GM19043 (cell line): Measurements from ENCODE around the gene NALCN.
A peak's percentile ranks its signal among the peaks of the same experiment; 100 is the strongest.

Source experiments
- ATAC-seq: cut with Tn5 transposase; IDR thresholded peaks from one replicate; pipeline ENCODE4 v1.9.1; 2021; ENCODE audit warnings: low read depth; ENCODE audit not compliant: unreplicated experiment

NALCN gene

DNA sequence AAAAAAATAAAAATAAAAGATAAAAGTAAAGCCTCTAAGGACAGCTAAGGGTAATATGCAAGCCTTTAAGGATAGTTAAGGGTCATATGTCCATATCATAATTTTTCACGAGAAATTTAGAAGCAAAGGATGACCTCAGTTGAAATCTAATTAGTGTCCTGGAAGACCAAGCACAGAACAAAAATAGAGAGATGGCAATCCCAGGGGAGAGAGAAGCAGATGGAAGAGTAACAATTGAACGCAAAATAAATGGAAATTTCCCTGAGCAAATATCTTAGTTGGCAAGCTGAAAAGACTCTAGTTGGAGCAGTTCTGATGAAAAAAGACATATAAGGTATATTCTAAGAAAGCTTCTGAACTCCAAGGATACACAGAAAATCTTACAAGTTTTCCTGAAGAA lies 275.4 kb downstream of the NALCN start:
- no peak for ATAC-seq

DNA sequence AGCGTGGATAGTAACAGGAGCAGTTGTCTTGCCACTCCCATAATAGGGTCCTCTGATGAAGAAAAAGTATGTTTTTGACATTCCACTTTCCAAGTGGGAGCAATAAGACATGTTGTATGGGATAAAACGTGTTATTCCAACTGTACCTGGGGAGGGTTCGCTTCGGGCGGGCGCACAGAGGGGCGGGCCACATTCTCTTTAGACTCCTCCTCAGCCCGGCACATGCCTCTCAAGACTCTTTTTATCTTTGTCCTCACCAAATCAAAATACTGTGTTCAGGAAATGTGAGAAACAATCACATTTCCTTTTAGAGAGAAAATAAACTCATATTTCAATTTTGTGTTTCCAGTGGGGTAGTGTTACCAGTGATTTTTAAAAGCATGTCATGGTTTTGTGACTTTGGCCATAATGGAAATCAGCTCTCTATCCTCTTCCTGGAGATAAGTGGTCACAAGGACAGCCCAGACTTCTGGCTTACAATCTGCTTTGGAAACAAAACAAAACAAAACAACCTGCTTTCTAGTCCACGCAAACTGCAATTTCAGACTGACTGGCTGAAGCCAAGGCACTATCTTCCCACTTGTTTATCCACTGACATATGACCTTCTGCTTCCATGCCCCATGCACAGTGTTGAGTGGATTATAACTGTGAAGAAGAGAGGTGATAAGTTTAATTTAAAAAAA lies 276.1 kb downstream of the NALCN start:
- no peak for ATAC-seq

DNA sequence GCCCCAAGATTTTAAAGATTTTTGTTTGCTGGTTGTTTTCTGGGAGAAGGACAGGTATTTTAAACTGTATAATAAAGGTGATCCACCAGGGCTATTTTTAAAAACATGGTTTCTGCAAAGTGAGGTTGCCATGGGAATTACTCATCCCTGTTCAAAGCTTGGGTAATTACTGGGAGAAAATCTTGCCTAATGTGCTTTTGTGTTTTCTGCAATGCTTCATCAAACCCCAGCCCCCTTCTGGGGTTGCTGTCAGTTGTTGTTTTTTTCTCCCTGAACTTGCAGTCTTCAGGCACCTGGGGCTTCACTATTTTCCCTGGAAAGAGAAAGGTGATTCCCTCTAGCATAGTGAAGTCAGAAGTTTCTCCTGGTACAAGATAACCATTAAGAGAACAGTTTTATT lies 277.2 kb downstream of the NALCN start:
- no peak for ATAC-seq

DNA sequence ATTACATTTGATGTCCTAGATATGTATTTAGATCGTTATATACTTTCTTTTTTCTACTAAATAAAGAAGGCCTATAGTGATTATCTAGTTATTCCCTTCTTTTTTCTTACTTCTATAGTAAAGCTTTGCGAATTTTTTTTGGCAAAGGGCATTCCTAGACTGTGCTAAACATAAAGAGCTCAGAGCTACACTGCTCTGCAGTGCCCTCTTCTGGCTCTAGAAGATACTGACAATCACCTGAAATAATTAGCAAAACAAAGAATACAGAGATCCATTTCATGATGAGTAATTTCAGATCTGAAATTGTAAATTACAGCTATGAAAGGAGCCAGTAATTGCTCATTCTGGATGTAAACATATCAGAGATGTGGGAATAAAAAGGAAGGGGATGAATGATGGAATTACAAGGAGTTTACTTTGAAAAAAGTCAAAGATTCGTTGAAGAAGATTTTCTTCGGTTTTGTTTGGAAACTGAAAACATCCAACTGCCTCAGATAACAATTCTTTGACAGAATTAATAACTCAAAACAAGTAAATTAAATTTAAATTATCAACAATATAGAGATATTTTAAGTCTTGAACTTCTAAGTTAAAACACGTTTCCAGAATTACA lies 288.5 kb downstream of the NALCN start:
- ATAC-seq = peak; percentile 86

DNA sequence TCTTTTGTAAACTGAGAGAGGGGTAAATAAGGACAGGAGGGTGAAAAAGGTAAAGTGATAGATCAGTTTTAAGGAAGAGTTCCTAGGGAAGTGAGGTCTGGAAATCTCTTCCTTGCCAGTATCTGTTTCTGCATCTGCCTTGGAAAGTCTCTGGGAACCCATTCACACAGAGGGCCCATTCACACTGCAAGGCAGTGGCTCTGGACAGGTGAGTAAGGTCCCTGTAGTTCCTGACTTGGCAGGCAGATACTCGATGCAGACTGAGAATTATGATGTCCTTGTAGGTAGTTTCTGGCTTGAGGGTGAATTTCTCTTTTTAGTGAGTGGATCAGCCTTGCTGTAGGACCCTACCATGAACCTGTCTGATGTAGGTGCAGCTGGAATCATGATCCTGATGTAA lies 293.3 kb downstream of the NALCN start:
- ATAC-seq = no peak

DNA sequence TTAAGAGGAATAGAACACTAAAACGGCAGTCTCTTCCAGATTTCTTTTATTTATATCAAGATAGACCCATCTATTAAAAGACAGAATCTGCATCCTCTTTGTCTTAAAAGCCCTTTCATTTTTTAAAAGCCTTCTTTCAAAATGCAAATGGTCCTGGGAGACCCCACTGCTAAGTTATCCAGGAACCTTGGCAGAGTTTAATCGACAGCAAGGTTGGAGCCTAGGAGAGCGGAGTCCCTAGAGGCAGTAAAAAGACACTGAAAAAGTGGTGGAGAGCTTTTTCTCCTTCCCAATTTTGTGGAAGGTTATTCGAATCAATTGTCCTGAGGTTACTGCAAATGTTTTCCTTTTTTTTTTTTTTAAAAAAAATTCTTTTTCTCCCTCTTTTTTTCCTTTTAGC lies 294.7 kb downstream of the NALCN start:
- no peak for ATAC-seq

DNA sequence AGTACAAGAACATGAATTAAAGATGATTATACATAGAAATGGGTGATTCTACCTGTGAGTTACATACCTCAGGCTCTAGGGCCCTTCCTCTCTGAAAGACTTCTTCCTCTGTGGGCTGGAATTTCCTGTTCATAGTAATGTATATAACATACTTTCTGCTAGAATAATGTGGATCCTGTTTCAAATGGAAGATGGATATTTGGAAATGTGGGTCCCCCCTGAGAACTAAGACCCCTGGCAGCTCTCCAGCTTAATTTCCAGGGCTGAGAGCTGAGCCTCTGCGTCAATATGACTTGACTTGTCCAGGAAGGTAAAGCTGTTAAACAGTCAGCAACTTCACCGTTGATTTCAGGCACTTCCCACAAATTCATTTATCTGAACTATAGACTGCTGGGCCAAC lies 296.3 kb downstream of the NALCN start:
- ATAC-seq = no peak

DNA sequence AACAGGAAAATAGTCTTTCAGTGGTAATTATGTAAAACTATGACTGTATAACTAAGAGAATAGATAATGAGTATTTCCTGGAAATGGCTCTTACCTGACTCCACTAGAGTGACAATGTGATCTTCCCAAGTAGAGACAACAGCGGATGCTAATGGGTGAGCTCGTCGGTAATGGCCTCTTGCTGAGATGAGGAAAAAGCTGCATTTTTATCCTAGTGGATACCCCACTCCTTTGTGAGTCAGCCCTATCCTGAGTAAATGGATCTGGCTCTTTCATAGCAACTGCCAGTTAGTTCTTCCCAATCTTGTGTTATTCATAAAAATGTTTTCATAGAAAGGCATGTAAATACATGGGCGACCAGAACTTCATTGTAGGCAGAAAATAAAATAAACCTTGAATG lies 299.5 kb downstream of the NALCN start:
- ATAC-seq = no peak

DNA sequence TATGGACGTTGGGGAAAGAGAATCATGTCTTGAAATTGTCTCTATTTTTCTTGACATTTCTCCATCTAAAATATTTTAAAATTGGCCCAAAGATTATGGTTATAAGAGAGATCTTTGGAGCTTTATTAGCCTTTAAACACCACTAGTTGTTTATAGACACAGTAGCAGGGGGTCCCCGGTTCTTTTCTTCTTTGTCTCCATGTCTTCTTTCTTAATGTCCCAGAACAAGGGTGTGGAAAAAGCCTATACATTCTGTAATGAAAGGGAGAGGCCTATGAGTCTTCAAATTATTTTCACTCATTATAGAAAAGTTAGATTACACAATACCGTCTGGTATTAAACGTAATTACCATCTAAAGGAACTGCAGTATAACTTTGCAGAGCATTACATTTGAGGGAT lies 300.0 kb downstream of the NALCN start:
- no peak for ATAC-seq

DNA sequence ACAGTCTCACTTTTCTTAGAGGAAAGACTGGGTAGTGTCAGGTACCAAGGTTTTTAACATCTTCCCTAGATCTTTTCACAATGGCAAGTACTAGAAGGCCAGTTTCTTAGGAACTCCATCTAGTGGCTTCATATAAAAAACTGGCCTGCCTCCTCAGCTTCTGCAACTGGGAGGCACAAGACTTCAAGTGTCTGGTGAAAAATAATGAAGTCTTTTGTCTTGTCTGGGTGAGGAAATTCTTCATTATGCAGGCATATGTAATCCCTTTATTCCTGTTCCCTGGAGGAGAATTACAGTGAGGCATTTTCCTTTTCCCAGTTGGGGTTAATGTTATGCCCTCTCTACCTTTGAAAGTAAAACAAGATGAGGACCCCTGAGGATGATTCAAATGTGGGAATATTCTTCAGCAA lies 300.5 kb downstream of the NALCN start:
- no peak for ATAC-seq

DNA sequence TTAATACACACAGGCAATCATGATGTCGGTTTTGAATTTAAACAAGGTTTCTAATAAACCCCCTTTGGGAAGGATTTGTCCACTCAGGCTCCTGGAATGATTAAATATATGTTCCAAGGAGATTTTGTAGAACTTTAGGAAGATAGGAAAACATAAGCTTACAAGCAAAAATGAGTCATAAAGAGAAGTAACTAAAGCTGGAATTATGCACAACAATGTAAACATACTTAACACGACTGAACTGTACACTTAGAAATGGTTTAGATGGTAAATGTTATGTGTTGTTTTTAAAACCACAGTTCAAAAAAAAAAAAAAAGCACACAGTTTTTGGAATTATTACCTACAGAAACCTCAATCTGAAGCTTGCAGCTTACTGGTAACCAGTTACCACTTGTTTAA lies 304.4 kb downstream of the NALCN start:
- no peak for ATAC-seq

DNA sequence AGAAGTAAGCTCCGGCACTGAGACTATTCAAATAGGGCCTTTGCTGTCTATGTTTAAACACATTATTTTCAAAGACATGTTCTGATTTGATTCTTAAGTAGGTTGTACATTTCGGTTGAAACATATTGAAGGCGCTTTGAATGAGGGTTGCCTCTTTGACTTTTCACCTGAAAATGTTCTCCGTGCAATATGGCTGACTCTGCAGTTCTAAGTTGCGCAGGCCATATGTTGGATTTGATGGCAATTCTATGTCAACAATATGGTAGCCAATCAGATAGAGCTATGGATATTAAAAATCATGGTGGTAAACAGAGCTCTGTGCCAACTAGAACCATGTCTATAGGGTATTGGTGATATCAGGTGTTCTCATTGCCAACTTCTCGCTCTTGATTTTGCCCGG lies 307.3 kb downstream of the NALCN start:
- ATAC-seq = no peak

DNA sequence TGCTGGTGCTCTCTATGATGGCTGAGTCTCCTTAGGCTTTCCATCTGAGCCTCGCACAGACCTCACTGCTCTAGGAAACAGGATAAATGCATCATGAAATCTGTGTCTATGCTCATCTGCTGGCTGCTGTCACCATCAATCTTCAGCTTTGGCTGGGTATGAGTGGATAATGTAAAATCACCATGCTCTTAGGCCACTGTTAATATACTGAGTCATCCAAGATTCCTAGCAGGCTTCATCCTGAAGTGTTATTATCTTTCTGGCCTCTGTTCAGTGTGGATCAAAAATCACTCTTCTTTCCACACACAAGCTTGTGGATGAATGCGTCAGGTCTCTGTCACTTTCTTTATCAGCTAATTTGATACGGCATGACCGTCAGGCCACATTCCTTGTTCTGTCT lies 317.4 kb downstream of the NALCN start:
- no peak for ATAC-seq

DNA sequence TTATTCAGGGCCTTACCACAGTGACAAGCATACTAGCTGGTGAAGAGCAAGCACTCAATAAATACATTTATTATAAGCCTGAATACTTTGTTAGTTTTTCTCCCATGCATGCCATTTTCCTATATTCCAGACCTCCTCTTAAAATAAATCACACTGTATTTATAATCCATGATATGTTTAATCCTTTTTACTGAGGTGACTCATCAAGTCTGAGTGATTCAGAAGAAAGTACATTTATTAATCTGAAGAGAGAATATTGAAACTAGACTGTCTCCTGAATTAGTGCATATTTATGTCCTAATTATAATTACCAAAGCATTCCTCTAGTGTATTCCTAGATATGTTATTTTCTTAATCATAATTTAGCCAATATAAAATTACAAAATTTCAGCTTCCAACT lies 323.3 kb downstream of the NALCN start:
- ATAC-seq = no peak

DNA sequence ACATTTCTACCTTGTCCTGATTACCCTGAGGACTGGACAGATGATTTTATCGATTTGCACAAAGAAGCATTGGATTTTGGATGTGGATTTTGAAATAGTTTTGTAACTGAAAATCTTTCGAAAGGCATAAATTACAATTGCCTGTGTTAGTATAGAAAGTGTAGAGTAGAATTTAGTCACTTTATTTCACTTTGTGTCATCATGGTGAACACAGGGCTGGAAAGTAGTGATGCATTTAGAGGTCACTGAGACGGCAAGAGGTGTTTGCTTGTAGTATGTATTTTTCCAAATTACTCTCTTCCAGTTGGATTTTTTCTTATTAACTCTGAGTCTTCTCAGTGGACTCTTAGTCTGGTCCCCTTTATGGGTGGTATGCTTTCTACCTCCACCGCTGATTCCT lies 326.0 kb downstream of the NALCN start:
- no peak for ATAC-seq

DNA sequence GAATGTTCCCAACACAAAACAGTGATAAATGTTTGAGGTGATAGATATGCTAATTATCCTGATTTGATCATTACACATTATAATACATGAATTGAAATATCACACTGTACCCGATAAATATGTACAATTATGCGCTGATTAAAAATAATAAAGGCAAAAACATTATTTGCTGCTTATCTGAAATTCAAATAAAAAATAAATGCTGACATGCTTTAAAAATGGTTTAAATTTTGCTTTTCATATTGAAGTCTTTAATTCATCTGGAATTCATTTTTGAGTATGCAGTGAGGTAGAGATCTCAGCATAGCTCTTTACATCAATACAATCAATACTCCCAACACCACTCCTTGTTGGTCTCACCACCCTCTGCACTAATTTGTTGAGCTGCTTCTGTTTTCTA lies 330.8 kb downstream of the NALCN start:
- no peak for ATAC-seq

DNA sequence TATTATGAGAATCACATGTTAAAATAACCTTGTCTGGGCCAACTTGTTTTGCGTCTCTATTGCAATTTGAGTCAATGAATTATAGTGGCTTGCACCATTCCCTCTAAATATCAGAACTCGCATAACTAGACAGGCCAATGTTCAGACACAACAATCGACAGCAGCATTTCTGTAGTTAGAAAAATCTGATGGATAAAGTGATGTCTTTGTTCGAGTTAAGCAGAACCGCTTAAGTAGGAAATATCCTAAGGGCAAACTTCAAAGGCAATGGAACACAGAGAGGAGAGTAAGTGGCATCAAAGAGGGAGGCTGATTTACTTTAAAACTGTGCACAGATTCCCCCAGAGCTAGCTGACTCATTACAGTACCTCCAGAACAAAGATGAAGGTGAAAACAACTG lies 333.9 kb downstream of the NALCN start:
- ATAC-seq = no peak

DNA sequence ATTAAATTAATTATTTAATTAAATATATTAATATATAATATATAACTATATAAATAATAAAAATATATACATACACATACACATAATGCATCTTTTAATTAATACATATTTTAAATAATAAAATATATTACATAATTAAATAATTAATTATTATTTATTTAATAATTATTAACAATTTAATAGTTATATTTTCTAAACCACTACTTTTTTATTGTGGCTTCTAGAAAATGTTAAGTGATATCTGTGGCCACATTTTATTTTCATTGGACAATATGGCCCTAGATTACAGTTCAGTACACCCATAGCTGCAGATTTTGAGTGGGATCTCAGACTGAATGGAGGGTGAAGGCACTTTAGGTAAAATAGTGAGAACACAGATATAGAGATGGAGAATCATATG lies 335.7 kb downstream of the NALCN start:
- no peak for ATAC-seq

DNA sequence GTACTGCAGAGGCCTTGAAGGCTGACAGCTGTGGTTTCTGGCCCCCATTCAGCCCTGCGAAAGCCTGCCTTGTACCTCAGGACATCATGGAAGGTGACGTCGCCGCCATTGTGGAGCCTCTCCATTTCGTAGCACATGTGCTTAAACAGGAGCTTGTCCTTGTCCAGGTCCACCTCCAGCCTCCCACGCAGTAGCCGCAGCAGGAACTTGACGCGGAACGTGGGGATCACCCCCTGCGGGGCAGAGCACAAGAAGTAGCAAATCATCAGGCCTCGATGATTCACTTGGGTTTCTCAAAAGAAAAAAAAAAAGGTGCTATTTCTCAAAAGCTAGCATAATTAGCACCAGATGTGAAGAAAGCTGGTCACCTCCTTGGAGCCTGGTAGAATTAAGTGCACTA lies 351.0 kb downstream of the NALCN start:
- no peak for ATAC-seq

DNA sequence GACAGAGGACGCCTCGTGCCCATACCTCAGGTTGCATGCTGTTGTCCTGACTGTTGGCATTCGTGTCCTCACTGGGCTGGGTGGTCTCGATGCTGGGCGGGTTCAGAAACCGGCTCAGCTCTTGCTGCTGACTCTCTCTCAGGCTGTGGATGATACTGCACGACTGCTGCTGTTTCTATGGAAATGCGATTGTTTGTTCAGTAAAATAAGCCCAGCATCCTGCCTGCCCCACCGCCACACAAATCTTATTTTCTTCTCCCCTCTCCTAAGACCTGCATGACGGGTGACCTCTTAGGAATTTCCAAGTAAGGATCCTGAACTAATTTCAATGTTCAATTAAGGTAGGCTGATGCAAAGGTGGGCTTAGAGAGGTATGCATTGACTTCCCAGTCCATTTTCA lies 356.5 kb downstream of the NALCN start:
- no peak for ATAC-seq

DNA sequence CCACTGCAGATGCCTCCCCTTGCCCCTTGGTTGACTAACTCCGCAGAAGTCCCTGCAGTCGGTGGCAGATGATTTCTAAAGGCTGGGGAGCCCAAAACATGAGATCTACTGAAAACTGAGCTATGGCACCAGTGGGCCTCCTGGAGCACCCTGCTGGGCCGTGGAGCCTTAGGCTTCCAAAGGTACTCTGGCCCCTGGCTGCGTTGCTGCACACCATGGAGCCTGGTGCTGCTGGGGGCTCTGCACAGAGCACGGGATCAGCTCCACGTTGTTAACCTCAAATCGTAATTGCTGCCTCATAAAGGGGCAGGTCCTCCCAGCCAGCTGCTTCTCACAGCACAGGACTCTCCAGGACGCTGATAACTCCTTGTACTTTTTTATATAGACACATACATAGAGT lies 357.5 kb downstream of the NALCN start:
- ATAC-seq = no peak

DNA sequence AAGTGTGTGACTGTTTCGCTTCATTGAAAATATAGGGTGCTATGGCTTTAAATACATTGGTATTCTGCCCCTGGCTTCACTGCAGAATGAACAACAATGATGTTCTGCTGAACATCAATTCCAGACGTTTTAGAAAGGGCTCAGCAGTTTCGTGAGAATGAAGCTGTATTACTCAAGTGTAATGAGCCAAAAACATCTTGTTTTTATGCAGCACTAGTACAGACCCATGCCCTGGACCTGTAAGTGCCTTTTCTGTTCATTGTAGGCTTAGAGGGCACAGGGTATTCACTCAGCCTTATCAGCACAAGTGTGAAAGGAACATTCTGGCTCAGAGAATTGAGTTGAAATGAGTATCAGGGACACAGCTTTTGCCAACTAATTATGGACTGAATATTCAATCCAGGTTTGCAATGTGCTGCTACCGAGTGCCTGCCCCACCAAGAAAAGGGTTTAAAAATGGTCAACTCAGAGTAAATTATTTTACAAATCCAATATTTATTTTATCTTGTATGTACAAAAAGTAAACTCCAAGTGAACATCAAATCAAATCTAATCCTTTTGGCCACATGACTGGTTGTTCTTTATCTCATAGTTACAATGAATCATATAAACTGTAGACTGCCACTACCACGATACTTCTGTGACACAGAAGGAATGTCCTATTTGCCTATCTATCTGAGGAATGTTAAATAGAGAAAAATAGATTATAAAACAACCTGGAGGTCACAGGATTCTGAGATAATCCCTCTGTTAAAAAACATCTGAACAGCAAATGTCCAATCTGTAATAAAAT lies 362.8 kb downstream of the NALCN start:
- no peak for ATAC-seq
